HEK293T (cell line): ENCODE results near the gene BAZ1B.

Experiments
- BHLHE40 ChIP-seq: fragments of 450-650 bp; IDR thresholded peaks from 2 replicates; pipeline ENCODE4 v1.6.1; 2016; ENCODE audit warnings: mild to moderate bottlenecking, moderate library complexity, borderline replicate concordance
- FOXM1 ChIP-seq: fragments of 450-650 bp; IDR thresholded peaks from 2 replicates; pipeline ENCODE4 v1.6.1; 2017; ENCODE audit warnings: mild to moderate bottlenecking, borderline replicate concordance

- TF ChIP-seq BHLHE40 (no peak), FOXM1 (no peak)
Measured at GRCh38 chr7:73394422-73394821, 127.7 kb downstream of the BAZ1B start.
